Brain microvascular endothelial cell (primary cell): ENCODE data around the gene DCAF7.
A peak's percentile ranks its signal among the peaks of the same experiment; 100 is the strongest.

Experiments
- DNase-seq: peaks from one replicate; pipeline ENCODE4 v3.0.0-alpha.2; 2020
- H3K27ac ChIP-seq: fragments of 250-450 bp; sonication (Bioruptor Pico); 2 replicates; pipeline ENCODE4 v1.5.1; 2020; ENCODE audit warnings: mild to moderate bottlenecking, moderate library complexity
- H3K27me3 ChIP-seq: fragments of 250-450 bp; sonication (Bioruptor Pico); replicated peaks from 2 replicates; pipeline ENCODE4 v1.5.1; 2020; ENCODE audit warnings: mild to moderate bottlenecking
- H3K36me3 ChIP-seq: fragments of 250-450 bp; sonication (Bioruptor Pico); replicated peaks from 2 replicates; pipeline ENCODE4 v1.5.1; 2020; ENCODE audit warnings: mild to moderate bottlenecking
- H3K4me3 ChIP-seq: 2 replicates; pipeline ENCODE4 v1.5.1; 2011; ENCODE audit warnings: low read depth, mild to moderate bottlenecking, control low read depth, low read length, moderate library complexity
- in situ Hi-C: cut with HindIII; loops from 2 replicates; pipeline ENCODE4 v1.10.0; 2017; ENCODE audit warnings: low sequenced_read_pairs, low pct_ligation_motif_present
- TF ChIP-seq, protein P1 (sequence below): IDR thresholded peaks from 2 replicates; pipeline ENCODE4 v1.5.1; 2011; ENCODE audit warnings: low read depth, mild to moderate bottlenecking, moderate library complexity, low read length, control low read depth, inconsistent platforms; ENCODE audit errors: missing control alignments

Gene DCAF7

GRCh38 chr17:63555500-63556156 is 5.4 kb downstream of the DCAF7 start:
- no peak overlapping the region for H3K27ac ChIP-seq
- in situ Hi-C loops: no loop called here
- no peaks in the 10 kb centered on the region for H3K36me3 ChIP-seq
- H3K4me3 ChIP-seq: no peak overlapping the region
- DNase-seq: no peak
- TF ChIP-seq, protein P1, sequence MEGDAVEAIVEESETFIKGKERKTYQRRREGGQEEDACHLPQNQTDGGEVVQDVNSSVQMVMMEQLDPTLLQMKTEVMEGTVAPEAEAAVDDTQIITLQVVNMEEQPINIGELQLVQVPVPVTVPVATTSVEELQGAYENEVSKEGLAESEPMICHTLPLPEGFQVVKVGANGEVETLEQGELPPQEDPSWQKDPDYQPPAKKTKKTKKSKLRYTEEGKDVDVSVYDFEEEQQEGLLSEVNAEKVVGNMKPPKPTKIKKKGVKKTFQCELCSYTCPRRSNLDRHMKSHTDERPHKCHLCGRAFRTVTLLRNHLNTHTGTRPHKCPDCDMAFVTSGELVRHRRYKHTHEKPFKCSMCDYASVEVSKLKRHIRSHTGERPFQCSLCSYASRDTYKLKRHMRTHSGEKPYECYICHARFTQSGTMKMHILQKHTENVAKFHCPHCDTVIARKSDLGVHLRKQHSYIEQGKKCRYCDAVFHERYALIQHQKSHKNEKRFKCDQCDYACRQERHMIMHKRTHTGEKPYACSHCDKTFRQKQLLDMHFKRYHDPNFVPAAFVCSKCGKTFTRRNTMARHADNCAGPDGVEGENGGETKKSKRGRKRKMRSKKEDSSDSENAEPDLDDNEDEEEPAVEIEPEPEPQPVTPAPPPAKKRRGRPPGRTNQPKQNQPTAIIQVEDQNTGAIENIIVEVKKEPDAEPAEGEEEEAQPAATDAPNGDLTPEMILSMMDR: no peak
- no peaks in the 10 kb centered on the region for H3K27me3 ChIP-seq

DNA sequence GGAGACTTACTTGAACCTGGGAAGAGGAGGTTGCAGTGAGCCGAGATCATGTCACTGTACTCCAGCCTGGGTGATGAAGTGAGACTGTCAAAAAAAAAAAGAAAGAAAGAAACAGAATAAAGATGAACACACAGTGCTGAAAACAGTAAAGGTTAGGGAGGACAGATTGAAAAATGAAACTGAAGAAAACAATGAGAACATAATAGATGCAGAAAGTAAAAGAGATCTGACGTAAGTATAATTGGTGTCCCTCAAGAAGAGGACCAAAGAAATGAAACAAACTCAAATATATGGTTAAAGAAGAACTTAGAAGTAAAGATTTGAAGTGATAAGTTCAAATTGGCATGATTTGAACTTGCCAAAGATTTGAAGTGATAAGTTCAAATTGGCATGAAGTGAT is 7.1 kb downstream of the DCAF7 start:
- H3K27ac ChIP-seq: no peak overlapping the region
- no peak overlapping the region for H3K4me3 ChIP-seq
- in situ Hi-C loops: no loop called here
- H3K36me3 ChIP-seq: no peaks in the 10 kb centered on the region
- no peaks in the 10 kb centered on the region for H3K27me3 ChIP-seq
- DNase-seq: no peak
- TF ChIP-seq, protein P1: no peak

DNA sequence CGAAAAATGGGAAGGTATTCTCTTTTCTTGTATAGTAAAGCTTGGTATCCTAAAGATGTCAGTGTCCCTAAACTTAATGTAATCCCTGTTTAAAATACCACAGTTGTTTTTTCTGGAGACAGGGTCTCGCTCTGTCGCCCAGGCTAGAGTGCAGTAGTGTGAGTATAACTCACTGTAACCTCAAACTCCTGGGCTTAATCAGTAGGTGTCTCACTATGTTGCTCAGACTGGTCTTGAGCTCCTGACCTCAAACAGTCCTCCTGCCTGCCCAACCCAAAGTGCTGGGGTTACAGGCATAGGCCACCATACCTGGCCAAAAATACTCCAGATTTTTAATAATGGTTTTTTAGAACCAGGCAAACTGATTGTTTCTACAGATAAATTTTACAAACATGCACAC is 8.2 kb downstream of the DCAF7 start:
- TF ChIP-seq, protein P1: no peak

GRCh38 chr17:63561819-63562218 is 11.5 kb downstream of the DCAF7 start:
- TF ChIP-seq, protein P1: no peak
- Histone ChIP-seq H3K27ac (no peak overlapping the region), H3K4me3 (no peak overlapping the region), H3K27me3 (no peaks in the 10 kb centered on the region), H3K36me3 (no peaks in the 10 kb centered on the region)
- in situ Hi-C loops: no loop called here
- DNase-seq: no peak

More for the DNA sequence above, 8.2 kb downstream of the DCAF7 start:
- in situ Hi-C loops: no loop called here
- Histone ChIP-seq H3K27ac (no peak overlapping the region), H3K4me3 (no peak overlapping the region), H3K36me3 (no peaks in the 10 kb centered on the region), H3K27me3 (no peaks in the 10 kb centered on the region)
- DNase-seq: no peak

DNA sequence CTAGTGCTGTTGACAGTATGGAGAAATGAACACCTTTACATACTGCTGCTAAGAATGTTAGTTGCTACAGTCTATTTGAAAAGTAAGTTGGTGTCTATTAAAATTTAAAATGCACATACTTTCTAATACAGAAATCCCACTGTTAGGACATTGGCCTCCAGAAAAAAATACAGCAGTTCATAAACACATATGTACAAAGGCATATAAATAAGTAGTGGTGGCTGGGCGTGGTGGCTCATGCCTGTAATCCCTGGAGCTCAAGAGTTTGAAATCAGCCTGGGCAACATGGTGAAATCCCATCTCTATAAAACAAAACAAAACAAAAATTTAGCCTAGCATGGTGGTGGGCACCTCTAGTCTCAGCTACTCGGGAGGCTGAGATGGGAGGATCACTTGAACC is 13.1 kb downstream of the DCAF7 start:
- Histone ChIP-seq H3K27ac (no peak overlapping the region), H3K36me3 (no peaks in the 10 kb centered on the region), H3K4me3 (no peak overlapping the region), H3K27me3 (no peaks in the 10 kb centered on the region)
- DNase-seq: no peak
- in situ Hi-C loops: no loop called here
- TF ChIP-seq, protein P1: no peak

DNA sequence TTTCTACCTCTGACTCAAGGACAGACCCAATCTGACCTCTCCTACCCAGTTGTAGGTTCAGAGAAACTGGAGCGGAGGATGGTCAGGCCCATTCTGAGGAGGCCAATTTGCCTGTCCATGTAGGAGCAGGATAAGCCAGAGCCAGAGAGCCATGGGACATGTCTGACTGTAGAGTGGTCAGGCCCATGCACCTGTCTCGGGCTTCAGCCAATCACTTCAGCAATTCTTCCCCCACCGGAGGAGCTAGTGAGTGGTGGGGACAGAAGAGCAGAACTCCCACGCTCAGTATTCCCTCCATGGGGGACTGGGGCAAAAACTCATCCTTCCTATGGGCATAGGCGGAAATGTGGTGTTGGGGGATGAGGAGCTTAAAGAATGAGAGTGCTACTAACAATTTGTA is 14.3 kb downstream of the DCAF7 start:
- in situ Hi-C loops: no loop called here
- Histone ChIP-seq H3K4me3 (no peak overlapping the region), H3K27ac (no peak overlapping the region), H3K36me3 (no peaks in the 10 kb centered on the region), H3K27me3 (no peaks in the 10 kb centered on the region)
- TF ChIP-seq, protein P1: peak; percentile 5
- DNase-seq: no peak
